GM18520 (cell line): Measurements from ENCODE around the gene DSE.

ENCODE experiments used
- ATAC-seq: cut with Tn5 transposase; IDR thresholded peaks from one replicate; pipeline ENCODE4 v1.9.1; 2021; ENCODE audit not compliant: unreplicated experiment

The DSE gene

GRCh38 chr6:116359835-116360234 is 10.9 kb upstream of the DSE start:
- no peak for ATAC-seq

- ATAC-seq, result no peak
Measured at GRCh38 chr6:116362276-116362675, 8.5 kb upstream of the DSE start.

- ATAC-seq, result no peak
Measured at GRCh38 chr6:116363759-116364158, 7.0 kb upstream of the DSE start.

GRCh38 chr6:116364321-116364720 is 6.4 kb upstream of the DSE start:
- ATAC-seq, result no peak

GRCh38 chr6:116365743-116366142 is 5.0 kb upstream of the DSE start:
- ATAC-seq, result no peak

- ATAC-seq, result no peak
Measured at GRCh38 chr6:116366740-116367275, 3.9 kb upstream of the DSE start.

GRCh38 chr6:116369540-116369939 is 1.2 kb upstream of the DSE start:
- ATAC-seq, result peak; percentile 37

GRCh38 chr6:116369964-116370759 is 585 bp upstream of the DSE start:
- peak; percentile 5 for ATAC-seq

- ATAC-seq, result peak; percentile 29
Measured at GRCh38 chr6:116371120-116371917, 572 bp downstream of the DSE start.

GRCh38 chr6:116371918-116372209 is 1.1 kb downstream of the DSE start:
- no peak for ATAC-seq

- no peak for ATAC-seq
Measured at GRCh38 chr6:116373300-116373699, 2.6 kb downstream of the DSE start.

GRCh38 chr6:116373940-116374339 is 3.2 kb downstream of the DSE start:
- ATAC-seq, result no peak

GRCh38 chr6:116374586-116374985 is 3.8 kb downstream of the DSE start:
- no peak for ATAC-seq

- ATAC-seq, result no peak
Measured at GRCh38 chr6:116375262-116375661, 4.5 kb downstream of the DSE start.

- ATAC-seq, result no peak
Measured at GRCh38 chr6:116376149-116376548, 5.4 kb downstream of the DSE start.

- no peak for ATAC-seq
Measured at GRCh38 chr6:116379764-116380163, 9.0 kb downstream of the DSE start.

- no peak for ATAC-seq
Measured at GRCh38 chr6:116380346-116380745, 9.6 kb downstream of the DSE start.

GRCh38 chr6:116381000-116381399 is 10.3 kb downstream of the DSE start:
- no peak for ATAC-seq

- no peak for ATAC-seq
Measured at GRCh38 chr6:116382587-116382986, 11.8 kb downstream of the DSE start.

GRCh38 chr6:116384727-116385458 is 14.1 kb downstream of the DSE start:
- no peak for ATAC-seq

- no peak for ATAC-seq
Measured at GRCh38 chr6:116385459-116385802, 14.7 kb downstream of the DSE start.

GRCh38 chr6:116385921-116386320 is 15.2 kb downstream of the DSE start:
- ATAC-seq, result no peak
